GM21786 (cell line): Measurements from ENCODE around the gene TRABD2A.
"Not testable (repeated sequence)": the region's sequence is repeated elsewhere in the genome, so short reads cannot be mapped to it uniquely, and the experiment has no call there.

Experiments used
- ATAC-seq: cut with Tn5 transposase; IDR thresholded peaks from one replicate; pipeline ENCODE4 v1.9.1; 2021; ENCODE audit not compliant: unreplicated experiment

Gene TRABD2A

GRCh38 chr2:84785950-84786349 lies 94.9 kb downstream of the TRABD2A start:
- no peak for ATAC-seq

- ATAC-seq = no peak
Measured at GRCh38 chr2:84782717-84783442, 98.0 kb downstream of the TRABD2A start.

- ATAC-seq = no peak
Measured at GRCh38 chr2:84781942-84782716, 98.8 kb downstream of the TRABD2A start.

GRCh38 chr2:84779781-84780180 lies 101.1 kb downstream of the TRABD2A start:
- ATAC-seq = no peak

- no peak for ATAC-seq
Measured at GRCh38 chr2:84778911-84779690, 101.8 kb downstream of the TRABD2A start.

GRCh38 chr2:84776011-84776410 lies 104.9 kb downstream of the TRABD2A start:
- ATAC-seq = no peak

- ATAC-seq = not testable (repeated sequence)
Measured at GRCh38 chr2:84773562-84773961, 107.3 kb downstream of the TRABD2A start.
